BE2C (cell line): ENCODE data around the gene SLC6A18.

Source experiments
- DNase-seq: peaks from one replicate; pipeline ENCODE4 v3.0.0-alpha.2; 2020
- H3K27me3 ChIP-seq: fragments of 250-450 bp; sonication (Bioruptor Pico); 2 replicates; pipeline ENCODE4 v1.5.1; 2020; ENCODE audit warnings: mild to moderate bottlenecking
- H3K36me3 ChIP-seq: fragments of 250-450 bp; sonication (Bioruptor Pico); 2 replicates; pipeline ENCODE4 v1.5.1; 2020; ENCODE audit warnings: mild to moderate bottlenecking
- H3K4me1 ChIP-seq: fragments of 250-450 bp; sonication (Bioruptor Pico); 2 replicates; pipeline ENCODE4 v1.5.1; 2020
- H3K4me3 ChIP-seq: 2 replicates; pipeline ENCODE4 v1.5.1; 2011; ENCODE audit warnings: low read depth, low read length
- H3K9me3 ChIP-seq: fragments of 250-450 bp; sonication (Bioruptor Pico); 2 replicates; pipeline ENCODE4 v1.5.1; 2020
- TF ChIP-seq, protein P1 (sequence below): IDR thresholded peaks from 2 replicates; pipeline ENCODE4 v1.5.1; 2012; ENCODE audit warnings: mild to moderate bottlenecking, low read depth, low read length

The SLC6A18 gene

GRCh38 chr5:1200495-1201326, 24.5 kb upstream of the SLC6A18 start:
- H3K4me1 ChIP-seq: peaks cover 21% of the 10 kb centered on the region
- no peak for DNase-seq
- TF ChIP-seq, protein P1, sequence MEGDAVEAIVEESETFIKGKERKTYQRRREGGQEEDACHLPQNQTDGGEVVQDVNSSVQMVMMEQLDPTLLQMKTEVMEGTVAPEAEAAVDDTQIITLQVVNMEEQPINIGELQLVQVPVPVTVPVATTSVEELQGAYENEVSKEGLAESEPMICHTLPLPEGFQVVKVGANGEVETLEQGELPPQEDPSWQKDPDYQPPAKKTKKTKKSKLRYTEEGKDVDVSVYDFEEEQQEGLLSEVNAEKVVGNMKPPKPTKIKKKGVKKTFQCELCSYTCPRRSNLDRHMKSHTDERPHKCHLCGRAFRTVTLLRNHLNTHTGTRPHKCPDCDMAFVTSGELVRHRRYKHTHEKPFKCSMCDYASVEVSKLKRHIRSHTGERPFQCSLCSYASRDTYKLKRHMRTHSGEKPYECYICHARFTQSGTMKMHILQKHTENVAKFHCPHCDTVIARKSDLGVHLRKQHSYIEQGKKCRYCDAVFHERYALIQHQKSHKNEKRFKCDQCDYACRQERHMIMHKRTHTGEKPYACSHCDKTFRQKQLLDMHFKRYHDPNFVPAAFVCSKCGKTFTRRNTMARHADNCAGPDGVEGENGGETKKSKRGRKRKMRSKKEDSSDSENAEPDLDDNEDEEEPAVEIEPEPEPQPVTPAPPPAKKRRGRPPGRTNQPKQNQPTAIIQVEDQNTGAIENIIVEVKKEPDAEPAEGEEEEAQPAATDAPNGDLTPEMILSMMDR: no peak
- H3K27me3 ChIP-seq: no peaks in the 10 kb centered on the region
- H3K9me3 ChIP-seq: no peaks in the 10 kb centered on the region
- no peak overlapping the region for H3K4me3 ChIP-seq
- H3K36me3 ChIP-seq: no peaks in the 10 kb centered on the region

- Histone ChIP-seq H3K36me3 (no peaks in the 10 kb centered on the region), H3K9me3 (no peaks in the 10 kb centered on the region), H3K4me1 (peaks cover 21% of the 10 kb centered on the region), H3K27me3 (no peaks in the 10 kb centered on the region), H3K4me3 (no peak within 1 kb of the TSS)
- TF ChIP-seq, protein P1: no peak
- DNase-seq: peak; percentile 61
These were observed 23.7 kb upstream of the SLC6A18 start, which contains the start of gene SLC6A19 for GRCh38 chr5:1201327-1202025. Gene SLC6A19, plus strand, starts transcription at chr5:1201595. Its CDS starts 56 bp downstream, at chr5:1201651.

GRCh38 chr5:1202026-1202797, 23.0 kb upstream of the SLC6A18 start:
- TF ChIP-seq, protein P1: no peak
- Histone ChIP-seq H3K27me3 (no peaks in the 10 kb centered on the region), H3K4me1 (peaks cover 21% of the 10 kb centered on the region)

GRCh38 chr5:1202798-1203185, 22.4 kb upstream of the SLC6A18 start:
- H3K4me3 ChIP-seq: no peak overlapping the region
- no peaks in the 10 kb centered on the region for H3K27me3 ChIP-seq
- H3K4me1 ChIP-seq: peaks cover 21% of the 10 kb centered on the region
- H3K36me3 ChIP-seq: no peaks in the 10 kb centered on the region
- TF ChIP-seq, protein P1: no peak
- H3K9me3 ChIP-seq: no peaks in the 10 kb centered on the region
- no peak for DNase-seq

More at GRCh38 chr5:1202026-1202797, 23.0 kb upstream of the SLC6A18 start:
- H3K4me3 ChIP-seq: no peak overlapping the region
- H3K36me3 ChIP-seq: no peaks in the 10 kb centered on the region
- no peaks in the 10 kb centered on the region for H3K9me3 ChIP-seq
- DNase-seq: no peak

- no peaks in the 10 kb centered on the region for H3K36me3 ChIP-seq
- peaks cover 21% of the 10 kb centered on the region for H3K4me1 ChIP-seq
- TF ChIP-seq, protein P1: no peak
- DNase-seq: no peak
- H3K27me3 ChIP-seq: no peaks in the 10 kb centered on the region
- no peaks in the 10 kb centered on the region for H3K9me3 ChIP-seq
- H3K4me3 ChIP-seq: no peak overlapping the region
These were observed 21.7 kb upstream of the SLC6A18 start for GRCh38 chr5:1203311-1203967.
